ENCODE measurements around the gene C16orf90. TPM values are rescaled to one million over a fixed set of nuclear protein-coding genes. Genes with fewer than 3 reads are reported as not detected.
"Not testable (repeated sequence)": the region's sequence is repeated elsewhere in the genome, so short reads cannot be mapped to it uniquely, and the experiment has no call there.

C16orf90 gene
- polyA plus RNA-seq (2012; ENCODE audit: insufficient read depth, insufficient read length) = not detected

GRCh38 chr16:3495176-3495575 lies at the start of gene C16orf90:
Gene C16orf90 (minus strand): TSS chr16:3495489. CDS start chr16:3495421, 68 bp downstream.
- no peak within 1 kb of the TSS for H3K4me3 ChIP-seq (ENCODE audit: low read length)
- no peak for DNase-seq (ENCODE audit: low read depth, low spot score)

- H3K4me3 ChIP-seq (ENCODE audit: low read length) = no peak overlapping the region
- DNase-seq (ENCODE audit: low read depth, low spot score) = no peak
Observed at GRCh38 chr16:3542601-3543373, 47.5 kb upstream of the C16orf90 start.

- H3K4me3 ChIP-seq (ENCODE audit: low read length) = no peak overlapping the region
- no peak for DNase-seq (ENCODE audit: low read depth, low spot score)
Observed at GRCh38 chr16:3541527-3542155, 46.4 kb upstream of the C16orf90 start.

GRCh38 chr16:3538222-3538621 lies 42.9 kb upstream of the C16orf90 start:
- H3K4me3 ChIP-seq (ENCODE audit: low read length) = no peak overlapping the region

GRCh38 chr16:3536851-3537250 lies 41.6 kb upstream of the C16orf90 start:
- no peak for DNase-seq (ENCODE audit: low read depth, low spot score)
- H3K4me3 ChIP-seq (ENCODE audit: low read length) = no peak overlapping the region

More at GRCh38 chr16:3538222-3538621, 42.9 kb upstream of the C16orf90 start:
- no peak for DNase-seq (ENCODE audit: low read depth, low spot score)

- H3K4me3 ChIP-seq (ENCODE audit: low read length) = no peak overlapping the region
- no peak for DNase-seq (ENCODE audit: low read depth, low spot score)
Observed at GRCh38 chr16:3536271-3536731, 41.0 kb upstream of the C16orf90 start.

- no peak for DNase-seq (ENCODE audit: low read depth, low spot score)
- no peak overlapping the region for H3K4me3 ChIP-seq (ENCODE audit: low read length)
Observed at GRCh38 chr16:3534126-3534525, 38.8 kb upstream of the C16orf90 start.

GRCh38 chr16:3532741-3533140 lies 37.5 kb upstream of the C16orf90 start:
- no peak overlapping the region for H3K4me3 ChIP-seq (ENCODE audit: low read length)
- DNase-seq (ENCODE audit: low read depth, low spot score) = no peak

GRCh38 chr16:3530371-3530914 lies 35.2 kb upstream of the C16orf90 start:
- DNase-seq (ENCODE audit: low read depth, low spot score) = no peak
- H3K4me3 ChIP-seq (ENCODE audit: low read length) = no peak overlapping the region

- H3K4me3 ChIP-seq (ENCODE audit: low read length) = no peak overlapping the region
- DNase-seq (ENCODE audit: low read depth, low spot score) = no peak
Observed at GRCh38 chr16:3529175-3529574, 33.9 kb upstream of the C16orf90 start.

GRCh38 chr16:3528406-3528805 lies 33.1 kb upstream of the C16orf90 start:
- H3K4me3 ChIP-seq (ENCODE audit: low read length) = no peak overlapping the region
- no peak for DNase-seq (ENCODE audit: low read depth, low spot score)

- DNase-seq (ENCODE audit: low read depth, low spot score) = peak; percentile 24
- not testable (repeated sequence) for H3K4me3 ChIP-seq (ENCODE audit: low read length)
Observed at GRCh38 chr16:3527216-3527829, 32.0 kb upstream of the C16orf90 start.

- H3K4me3 ChIP-seq (ENCODE audit: low read length) = no peak overlapping the region
- DNase-seq (ENCODE audit: low read depth, low spot score) = no peak
Observed at GRCh38 chr16:3525951-3526350, 30.7 kb upstream of the C16orf90 start.

GRCh38 chr16:3523281-3523680 lies 28.0 kb upstream of the C16orf90 start:
- no peak for DNase-seq (ENCODE audit: low read depth, low spot score)
- no peak overlapping the region for H3K4me3 ChIP-seq (ENCODE audit: low read length)

GRCh38 chr16:3520841-3521240 lies 25.6 kb upstream of the C16orf90 start:
- no peak for DNase-seq (ENCODE audit: low read depth, low spot score)
- no peak overlapping the region for H3K4me3 ChIP-seq (ENCODE audit: low read length)

- no peak for DNase-seq (ENCODE audit: low read depth, low spot score)
- no peak overlapping the region for H3K4me3 ChIP-seq (ENCODE audit: low read length)
Observed at GRCh38 chr16:3520413-3520812, 25.1 kb upstream of the C16orf90 start.

GRCh38 chr16:3519581-3519980 lies 24.3 kb upstream of the C16orf90 start:
- no peak for DNase-seq (ENCODE audit: low read depth, low spot score)

GRCh38 chr16:3518986-3519348 lies 23.7 kb upstream of the C16orf90 start:
- no peak for DNase-seq (ENCODE audit: low read depth, low spot score)
- H3K4me3 ChIP-seq (ENCODE audit: low read length) = no peak overlapping the region

More at GRCh38 chr16:3519581-3519980, 24.3 kb upstream of the C16orf90 start:
- no peak overlapping the region for H3K4me3 ChIP-seq (ENCODE audit: low read length)

- H3K4me3 ChIP-seq (ENCODE audit: low read length) = no peak overlapping the region
- DNase-seq (ENCODE audit: low read depth, low spot score) = no peak
Observed at GRCh38 chr16:3518292-3518985, 23.1 kb upstream of the C16orf90 start.
